BJ (cell line): ENCODE data around the gene UGP2. TPM values are rescaled to one million over a fixed set of nuclear protein-coding genes. Genes with fewer than 3 reads are reported as not detected.

Experiments
- CTCF ChIA-PET: fragments of 350-600 bp; formaldehyde crosslinking; extraction: SDS; loops from one replicate; lab custom pipeline; 2021; ENCODE audit warnings: antibody characterized with exemption, inconsistent platforms; lab: Yijun Ruan, JAX
- POLR2A ChIA-PET: fragments of 300-600 bp; sonication (Branson Sonifier 250); formaldehyde crosslinking; extraction: SDS; loops from one replicate; lab custom pipeline; 2021; ENCODE audit warnings: antibody characterized with exemption; lab: Charles Lee
- DNase-seq: peaks from one replicate; pipeline ENCODE4 v3.0.0-alpha.2; 2011; ENCODE audit warnings: low read depth
- H3K27me3 ChIP-seq: 2 replicates; pipeline ENCODE4 v1.6.0; 2011; ENCODE audit warnings: low read length; ENCODE audit not compliant: control insufficient read depth, insufficient read depth
- H3K36me3 ChIP-seq: 2 replicates; pipeline ENCODE4 v1.5.1; 2011; ENCODE audit warnings: low read length; ENCODE audit not compliant: control insufficient read depth, insufficient read depth
- H3K4me3 ChIP-seq: 2 replicates; pipeline ENCODE4 v1.5.1; 2011; ENCODE audit warnings: low read depth, mild to moderate bottlenecking, control low read depth, low read length
- CTCF ChIP-seq: IDR thresholded peaks from 2 replicates; pipeline ENCODE4 v1.5.1; 2011; ENCODE audit warnings: low read depth, mild to moderate bottlenecking, control low read depth, inconsistent platforms, low read length, moderate library complexity; ENCODE audit not compliant: insufficient read depth
- polyA plus RNA-seq: library from polyadenylated mRNA; depleted of rRNA; stranded (reverse); fragments of >200 nt; gene quantifications from 2 replicates; pipeline ENCODE4 v1.2.3, GENCODE V29; 2011

Gene UGP2
- polyA plus RNA-seq, 1 experiment: 53.6 TPM

GRCh38 chr2:63888053-63888452 lies 46.4 kb downstream of the UGP2 start:
- Histone ChIP-seq H3K27me3 (no peaks in the 10 kb centered on the region), H3K36me3 (peaks cover 14% of the 10 kb centered on the region), H3K4me3 (no peak overlapping the region)
- CTCF ChIA-PET: interaction anchor here (0.6 to 0.7 kb wide), 3 partner anchors 10 to 190 kb away, joined by 3 to 4 read pairs (median 4); no protein-coding TSS in a partner anchor
- no peak for TF ChIP-seq CTCF
- no peak for DNase-seq
- POLR2A ChIA-PET: no interaction called here

- TF ChIP-seq CTCF: peak; percentile 79
- ChIA-PET CTCF (interaction anchor here (0.6 to 1.7 kb wide), 5 partner anchors 10 to 191 kb away, joined by 3 to 12 read pairs (median 4); no protein-coding TSS in a partner anchor), POLR2A (no interaction called here)
- H3K27me3 ChIP-seq: no peaks in the 10 kb centered on the region
- H3K4me3 ChIP-seq: no peak overlapping the region
- no peak for DNase-seq
- peaks cover 14% of the 10 kb centered on the region for H3K36me3 ChIP-seq
These were observed 47.0 kb downstream of the UGP2 start for GRCh38 chr2:63888490-63889402.

- peaks cover 16% of the 10 kb centered on the region for H3K36me3 ChIP-seq
- ChIA-PET POLR2A (no interaction called here), CTCF (interaction anchor here (0.7 to 1.7 kb wide), 7 partner anchors 12 to 201 kb away, joined by 3 to 12 read pairs (median 4); no protein-coding TSS in a partner anchor)
- no peak overlapping the region for H3K4me3 ChIP-seq
- DNase-seq: no peak
- H3K27me3 ChIP-seq: no peaks in the 10 kb centered on the region
- no peak for TF ChIP-seq CTCF
These were observed 49.0 kb downstream of the UGP2 start for GRCh38 chr2:63890678-63891077.

- no peak overlapping the region for H3K4me3 ChIP-seq
- H3K36me3 ChIP-seq: peaks cover 13% of the 10 kb centered on the region
- POLR2A ChIA-PET: no interaction called here
- DNase-seq: no peak
- CTCF ChIA-PET: no interaction called here
- TF ChIP-seq CTCF: no peak
- no peaks in the 10 kb centered on the region for H3K27me3 ChIP-seq
These were observed 49.9 kb downstream of the UGP2 start for GRCh38 chr2:63891488-63892030.

GRCh38 chr2:63893163-63893562 lies 51.5 kb downstream of the UGP2 start:
- H3K4me3 ChIP-seq: no peak overlapping the region
- TF ChIP-seq CTCF: no peak
- no peaks in the 10 kb centered on the region for H3K27me3 ChIP-seq
- H3K36me3 ChIP-seq: peaks cover 9% of the 10 kb centered on the region
- ChIA-PET CTCF (no interaction called here), POLR2A (no interaction called here)
- no peak for DNase-seq
